HCT116 (cell line): Measurements from ENCODE around the gene UMODL1. TPM values are rescaled to one million over a fixed set of nuclear protein-coding genes. Genes with fewer than 3 reads are reported as not detected.

Experiments
- ATAC-seq: fragments of 200-7000 bp; cut with Tn5 transposase; 2 replicates; pipeline ENCODE4 v1.9.1; 2020; ENCODE audit warnings: mild to moderate bottlenecking, moderate library complexity
- BruUV-seq: library from RNA; stranded (reverse); fragments of 400-500 nt; replicated peaks from 2 replicates; lab custom pipeline; 2021; lab: Mats Ljungman, UMichigan
- CTCF ChIA-PET: fragments of 300-600 bp; sonication (Branson Sonifier 250); formaldehyde crosslinking; loops from one replicate; lab custom pipeline; 2021; ENCODE audit warnings: antibody characterized with exemption; lab: Charles Lee
- POLR2A ChIA-PET: fragments of 300-600, 350-600 bp; sonication (Branson Sonifier 250); formaldehyde crosslinking; loops from one replicate; lab custom pipeline; 2021; ENCODE audit warnings: antibody characterized with exemption; lab: Charles Lee
- RAD21 ChIA-PET, 2 experiments: fragments of 300-600 bp; sonication (Branson Sonifier 250); formaldehyde crosslinking; loops; one replicate each; lab custom pipeline; 2023; ENCODE audit warnings: low total read pairs in 2 of 2; ENCODE audit not compliant: uncharacterized antibody in 2 of 2, unreplicated experiment in 2 of 2, low non-redundant PET in 1 of 2; lab: Charles Lee
- DNase-seq: peaks from one replicate; pipeline ENCODE4 v3.0.0-alpha.2; 2010; ENCODE audit warnings: low read depth, low spot score
- H2AFZ ChIP-seq: fragments of 200-600 bp; shearing (Covaris generic), sonication (generic); 2 replicates; pipeline ENCODE4 v1.6.1; 2017; ENCODE audit warnings: low read depth, mixed run types, mixed read lengths, antibody characterized with exemption, low read length; ENCODE audit not compliant: poor library complexity, severe bottlenecking
- H3K27ac ChIP-seq: 2 replicates; pipeline ENCODE4 v1.5.1; 2012; ENCODE audit warnings: low read depth, low read length
- H3K27me3 ChIP-seq: fragments of 200-600 bp; sonication (generic); 2 replicates; pipeline ENCODE4 v1.6.1; 2016; ENCODE audit warnings: mixed run types, low read length, mixed read lengths; ENCODE audit not compliant: insufficient read depth
- H3K36me3 ChIP-seq, 2 experiments: fragments of 200-500 bp in 1 of 2; fragments of 200-600 bp in 1 of 2; sonication (Bioruptor generic) in 1 of 2; sonication (generic) in 1 of 2; 2 replicates each; pipeline versions ENCODE4 v1.5.1 to v1.6.1; 2014 to 2016; ENCODE audit warnings: low read length in 2 of 2, inconsistent platforms in 1 of 2, mixed read lengths in 1 of 2, mixed run types in 1 of 2; ENCODE audit not compliant: insufficient read depth in 2 of 2, control insufficient read depth in 1 of 2
- H3K4me1 ChIP-seq, 2 experiments: fragments of 200-600 bp in 1 of 2; sonication (generic) in 1 of 2; 2 replicates each; pipeline versions ENCODE4 v1.5.1 to v1.6.1; 2012 to 2017; ENCODE audit warnings: low read length in 2 of 2, inconsistent platforms in 1 of 2, mild to moderate bottlenecking in 1 of 2, mixed read lengths in 1 of 2, mixed run types in 1 of 2, moderate library complexity in 1 of 2; ENCODE audit not compliant: insufficient read depth in 2 of 2, control insufficient read depth in 1 of 2
- H3K4me2 ChIP-seq: fragments of 200-600 bp; sonication (generic); 2 replicates; pipeline ENCODE4 v1.6.1; 2017; ENCODE audit warnings: mixed run types, low read length, mixed read lengths
- H3K4me3 ChIP-seq, 2 experiments: fragments of 200-600 bp in 1 of 2; sonication (generic) in 1 of 2; replicated peaks in 1 of 2; 2 replicates each; pipeline ENCODE4 v1.5.1; 2011 to 2016; ENCODE audit warnings: low read length in 2 of 2, control low read depth in 1 of 2, low read depth in 1 of 2, mild to moderate bottlenecking in 1 of 2, mixed read lengths in 1 of 2, mixed run types in 1 of 2
- H3K79me2 ChIP-seq: fragments of 200-600 bp; sonication (generic); 2 replicates; pipeline ENCODE4 v1.6.1; 2017; ENCODE audit warnings: mild to moderate bottlenecking, mixed run types, low read length, moderate library complexity, mixed read lengths; ENCODE audit not compliant: insufficient read depth
- H3K9ac ChIP-seq: fragments of 200-600 bp; sonication (generic); 2 replicates; pipeline ENCODE4 v1.6.1; 2016; ENCODE audit warnings: low read length, mixed read lengths
- H3K9me2 ChIP-seq: fragments of 200-600 bp; sonication (generic), shearing (Covaris generic); 2 replicates; pipeline ENCODE4 v1.6.1; 2017; ENCODE audit warnings: mixed run types, mild to moderate bottlenecking, moderate library complexity; ENCODE audit not compliant: insufficient read depth
- H3K9me3 ChIP-seq, 2 experiments: fragments of 200-500 bp in 1 of 2; fragments of 200-600 bp in 1 of 2; sonication (Bioruptor generic) in 1 of 2; sonication (generic) in 1 of 2; 2 replicates each; pipeline ENCODE4 v1.6.1; 2014 to 2017; ENCODE audit warnings: low read length in 2 of 2, mixed read lengths in 2 of 2, inconsistent platforms in 1 of 2, low read depth in 1 of 2, mild to moderate bottlenecking in 1 of 2, mixed run types in 1 of 2, moderate library complexity in 1 of 2; ENCODE audit not compliant: control insufficient read depth in 1 of 2, insufficient read depth in 1 of 2
- H4K20me1 ChIP-seq: fragments of 200-600 bp; sonication (generic), shearing (Covaris generic); 2 replicates; pipeline ENCODE4 v1.6.1; 2017; ENCODE audit warnings: mixed run types, mild to moderate bottlenecking, moderate library complexity; ENCODE audit not compliant: insufficient read depth
- ATF3 ChIP-seq: IDR thresholded peaks from 2 replicates; pipeline ENCODE4 v1.6.1; 2012
- CBX3 ChIP-seq: IDR thresholded peaks from 2 replicates; pipeline ENCODE4 v1.6.1; 2012; ENCODE audit warnings: low read depth
- CEBPB ChIP-seq: IDR thresholded peaks from 2 replicates; pipeline ENCODE4 v1.6.1; 2012; ENCODE audit warnings: low read depth
- EGR1 ChIP-seq: IDR thresholded peaks from 2 replicates; pipeline ENCODE4 v1.6.1; 2012; ENCODE audit warnings: low read depth
- ELF1 ChIP-seq: IDR thresholded peaks from 2 replicates; pipeline ENCODE4 v1.6.1; 2012; ENCODE audit warnings: low read depth, borderline replicate concordance
- EZH2phosphoT487 ChIP-seq: fragments of 200-600 bp; IDR thresholded peaks from 2 replicates; pipeline ENCODE4 v1.6.1; 2018; ENCODE audit warnings: antibody characterized with exemption, borderline replicate concordance
- FOSL1 ChIP-seq: IDR thresholded peaks from 2 replicates; pipeline ENCODE4 v1.6.1; 2012; ENCODE audit warnings: low read depth
- JUND ChIP-seq: IDR thresholded peaks from 2 replicates; pipeline ENCODE4 v1.6.1; 2012
- MAX ChIP-seq: IDR thresholded peaks from 2 replicates; pipeline ENCODE4 v1.6.1; 2012
- POLR2A ChIP-seq: IDR thresholded peaks from 2 replicates; pipeline ENCODE4 v1.7.0; 2011; ENCODE audit warnings: borderline replicate concordance; ENCODE audit not compliant: insufficient read depth, insufficient read length; ENCODE audit errors: extremely low read depth
- POLR2AphosphoS5 ChIP-seq: IDR thresholded peaks from 2 replicates; pipeline ENCODE4 v1.6.1; 2011; ENCODE audit warnings: mild to moderate bottlenecking, low read depth, low read length, moderate library complexity
- RAD21 ChIP-seq: IDR thresholded peaks from 2 replicates; pipeline ENCODE4 v1.6.1; 2012; ENCODE audit warnings: low read depth, mild to moderate bottlenecking
- SIN3A ChIP-seq: IDR thresholded peaks from 2 replicates; pipeline ENCODE4 v1.6.1; 2012; ENCODE audit warnings: low read depth
- SP1 ChIP-seq: IDR thresholded peaks from 2 replicates; pipeline ENCODE4 v1.6.1; 2012; ENCODE audit warnings: low read depth
- SRF ChIP-seq: IDR thresholded peaks from 2 replicates; pipeline ENCODE4 v1.6.1; 2012; ENCODE audit warnings: low read depth
- YY1 ChIP-seq: IDR thresholded peaks from 2 replicates; pipeline ENCODE4 v1.6.1; 2011; ENCODE audit warnings: low read length, low read depth, moderate library complexity, mild to moderate bottlenecking; ENCODE audit not compliant: insufficient replicate concordance; ENCODE audit errors: extremely low read depth
- ZFX ChIP-seq: fragments of 450-650 bp; IDR thresholded peaks from 2 replicates; pipeline ENCODE4 v1.6.1; 2017
- ZNF274 ChIP-seq: fragments of 200-500 bp; sonication (Bioruptor generic); IDR thresholded peaks from 2 replicates; pipeline ENCODE4 v1.6.1; 2014; ENCODE audit warnings: mild to moderate bottlenecking, low read depth, low read length, inconsistent platforms
- intact Hi-C: fragments of 100-400 bp; cut with micrococcal nuclease; formaldehyde crosslinking; loops from 2 replicates; pipeline ENCODE4 v1.10.0; 2022
- total RNA-seq: library from RNA; stranded (reverse); gene quantifications from one replicate; pipeline ENCODE4 v1.2.1, GENCODE V29; 2021; ENCODE audit not compliant: unreplicated experiment

The UMODL1 gene
- total RNA-seq, 1 experiment from 2014 or later = not detected

DNA sequence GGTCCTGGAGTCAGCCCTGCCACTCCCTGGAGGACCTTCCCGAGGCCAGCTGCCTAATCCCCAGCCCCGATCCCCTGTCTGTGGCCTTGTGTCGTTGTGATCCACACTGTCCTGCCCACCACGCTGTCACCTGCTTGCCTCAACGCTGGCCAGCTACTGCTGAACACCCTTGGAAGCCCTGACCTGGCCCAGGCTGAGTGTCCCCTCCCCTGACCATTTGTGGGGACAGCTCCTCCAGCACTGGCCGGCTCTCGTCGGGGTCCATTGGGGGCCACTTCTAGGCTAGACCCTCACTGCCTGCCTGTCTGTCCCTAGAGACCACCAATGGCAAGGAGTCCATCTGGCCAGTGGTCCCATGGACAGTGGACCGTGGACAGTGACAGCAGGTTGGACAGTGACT is 12.0 kb upstream of the UMODL1 start:
- Histone ChIP-seq H3K36me3 (no peaks in the 10 kb centered on the region), H3K9me2 (no peaks in the 10 kb centered on the region), H3K4me1 (peaks cover 0 to 4% of the 10 kb centered on the region in 2 experiments; a peak in 3 of 4 replicates), H3K27ac (no peak overlapping the region), H3K79me2 (no peaks in the 10 kb centered on the region), H2AFZ (no peak overlapping the region), H3K27me3 (no peaks in the 10 kb centered on the region), H3K9me3 (no peaks in the 10 kb centered on the region), H3K4me2 (no peak overlapping the region), H4K20me1 (no peaks in the 10 kb centered on the region), H3K9ac (no peak overlapping the region), H3K4me3 (no peak overlapping the region)
- no peak for ATAC-seq
- POLR2A ChIA-PET = no interaction called here
- DNase-seq = no peak
- RAD21 ChIA-PET = no interaction called here
- CTCF ChIA-PET = no interaction called here
- intact Hi-C loops = no loop called here
- TF ChIP-seq YY1 (no peak), POLR2A (no peak), JUND (no peak), SP1 (no peak), ZNF274 (no peak), CEBPB (no peak), ATF3 (no peak), RAD21 (no peak), SIN3A (no peak), EGR1 (no peak), EZH2phosphoT487 (no peak), CBX3 (no peak), ZFX (no peak), ELF1 (no peak), MAX (no peak), POLR2AphosphoS5 (no peak), SRF (no peak), FOSL1 (no peak)
- BruUV-seq = no TSS peak
